ENCODE measurements around the gene ABCB6. TPM values are rescaled to one million over a fixed set of nuclear protein-coding genes. Genes with fewer than 3 reads are reported as not detected.

Gene ABCB6
- total and polyA plus RNA-seq, 10 donors = 8.4 to 28.7 (median 14.0) TPM

- Histone ChIP-seq H3K4me3 (no peak overlapping the region), H3K4me1 (peaks cover 19 to 77% (median 34%) of the 10 kb centered on the region in 6 donors), H3K27ac (peak overlapping the region in 3 of 8 donors; percentile 58 to 74 (median 70)), H3K27me3 (replicated peaks in 1 of 7) (no peaks in the 10 kb centered on the region), H3K36me3 (peaks cover 0 to 50% (median 35%) of the 10 kb centered on the region in 6 donors), H3K9me3 (no peaks in the 10 kb centered on the region)
- no peak for DNase-seq
- WGBS, 5 donors = 84 to 93% (median 87%) methylated on average over 15 to 16 of the region's 16 CpGs
- TF ChIP-seq CTCF (IDR thresholded peaks at IDR 0.05 in 8 of 11, conservative IDR thresholded peaks at IDR 0.05 in 3 of 11) = no peak
- TF ChIP-seq POLR2AphosphoS5 (IDR thresholded peaks at IDR 0.05) = peak in 1 of 3 donors; percentile 20
- intact Hi-C loops (cut with DNase I; ENCODE audit: low total_unique reads) = loop anchor here (5.0 kb wide), 1 partner anchor 35 kb away; the partner anchor contains the start of gene ZFAND2B
These were observed 46.3 kb downstream of the ABCB6 start for GRCh38 chr2:219172231-219173154.

DNA sequence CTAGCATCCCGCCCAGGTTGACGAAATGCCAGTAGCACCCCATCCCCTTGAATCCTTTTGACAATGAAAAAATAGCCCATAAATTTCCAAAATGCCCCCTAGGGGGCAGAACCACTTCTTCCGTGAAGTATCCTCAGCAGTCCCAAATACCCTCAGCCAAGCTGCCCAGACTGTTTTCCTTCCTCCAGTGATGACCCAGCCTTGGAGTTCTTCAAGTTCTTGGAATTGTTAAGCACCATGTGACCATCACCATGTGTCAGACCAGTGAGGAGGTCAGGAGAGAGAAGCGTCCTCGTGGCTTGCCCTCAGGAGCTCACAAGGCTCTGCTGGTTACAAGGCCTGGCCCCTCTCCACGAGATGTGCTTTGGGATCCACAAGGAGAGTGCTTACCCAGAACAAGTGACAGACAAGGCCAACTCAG is 47.5 kb downstream of the ABCB6 start:
- peaks cover 19 to 69% (median 34%) of the 10 kb centered on the region in 6 donors for H3K4me1 ChIP-seq
- intact Hi-C loops (cut with DNase I; ENCODE audit: low total_unique reads) = loop anchor here (5.0 kb wide), 1 partner anchor 36 kb away; the partner anchor contains the start of gene ZFAND2B
- no peaks in the 10 kb centered on the region for H3K9me3 ChIP-seq
- peak overlapping the region; percentile 11 to 74 (median 54) for H3K27ac ChIP-seq
- TF ChIP-seq CTCF (IDR thresholded peaks at IDR 0.05 in 8 of 11, conservative IDR thresholded peaks at IDR 0.05 in 3 of 11) (peak in 10 of 11 experiments; percentile 28 to 83 (median 64)), POLR2A (IDR thresholded peaks at IDR 0.05) (no peak), POLR2AphosphoS5 (IDR thresholded peaks at IDR 0.05) (peak in 2 of 3 donors; percentile 44 to 46)
- DNase-seq = no peak
- H3K4me3 ChIP-seq = no peak overlapping the region
- no peaks in the 10 kb centered on the region for H3K27me3 ChIP-seq (replicated peaks in 1 of 7)
- H3K36me3 ChIP-seq = peaks cover 0 to 55% (median 35%) of the 10 kb centered on the region in 6 donors
- 31 to 60% (median 54%) methylated on average over 4 to 6 of the region's 6 CpGs for WGBS, 5 donors

DNA sequence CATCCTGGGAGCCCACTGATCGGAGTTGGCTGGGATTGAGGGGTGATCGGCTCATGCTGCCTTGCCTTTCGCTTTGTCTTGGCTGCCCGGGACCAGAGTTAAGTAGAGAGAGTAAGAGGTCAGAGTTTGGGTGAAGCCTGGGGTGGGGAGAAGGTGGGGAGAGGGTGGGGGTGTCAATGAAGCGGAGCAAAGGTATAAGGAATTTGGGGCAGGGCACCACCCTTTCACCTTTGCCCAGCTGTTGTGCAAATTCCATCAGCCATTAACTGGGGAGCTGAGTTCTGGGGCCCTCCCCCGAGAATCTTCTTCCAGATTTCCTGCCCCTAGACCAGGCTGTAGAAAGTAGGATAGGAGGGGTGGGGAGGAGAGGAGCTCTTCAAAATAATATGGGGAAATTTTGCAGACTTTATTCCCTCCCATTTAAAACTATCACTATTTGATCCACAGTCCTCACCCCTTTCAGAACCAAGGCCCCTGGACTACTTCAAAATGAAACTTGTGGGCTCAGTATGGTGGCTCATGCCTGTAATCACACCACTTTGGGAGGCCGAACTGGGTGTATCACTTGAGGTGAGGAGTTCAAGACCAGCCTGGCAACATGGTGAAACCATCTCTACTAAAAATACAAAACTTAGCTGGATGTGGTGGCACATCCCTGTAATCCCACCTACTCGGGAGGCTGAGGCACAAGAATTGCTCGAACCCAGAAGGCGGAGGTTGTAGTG is 48.7 kb downstream of the ABCB6 start, which contains the start of gene SLC23A3:
SLC23A3 (minus strand) TSS at position 100 of the 725 bp plus-strand sequence; CDS start at position 55, 45 bp downstream.
- no peak within 1 kb of the TSS for H3K4me3 ChIP-seq
- DNase-seq = no peak
- peak within 1 kb of the TSS in 3 of 8 donors; percentile 58 to 74 (median 70) for H3K27ac ChIP-seq
- 83 to 95% (median 92%) methylated on average over 10 of the region's 10 CpGs for WGBS, 5 donors
- TF ChIP-seq POLR2A (IDR thresholded peaks at IDR 0.05) = no peak
- no peak for TF ChIP-seq POLR2AphosphoS5 (IDR thresholded peaks at IDR 0.05)
- TF ChIP-seq CTCF (IDR thresholded peaks at IDR 0.05 in 8 of 11, conservative IDR thresholded peaks at IDR 0.05 in 3 of 11) = no peak
- H3K9me3 ChIP-seq = no peaks in the 10 kb centered on the region
- no peaks in the 10 kb centered on the region for H3K27me3 ChIP-seq (replicated peaks in 1 of 7)
- H3K4me1 ChIP-seq = peaks cover 10 to 57% (median 23%) of the 10 kb centered on the region in 6 donors
- peaks cover 0 to 55% (median 34%) of the 10 kb centered on the region in 6 donors for H3K36me3 ChIP-seq
- intact Hi-C loops (cut with DNase I; ENCODE audit: low total_unique reads) = loop anchor here (5.0 kb wide), 1 partner anchor 37 kb away; the partner anchor contains the start of gene ZFAND2B
